Panc1 (cell line): ENCODE measurements around the gene SEC31B.

ENCODE experiments used
- CTCF ChIP-seq: fragments of 450-650 bp; IDR thresholded peaks from 2 replicates; pipeline ENCODE4 v1.5.1; 2017; ENCODE audit warnings: mild to moderate bottlenecking
- TCF7L2 ChIP-seq: IDR thresholded peaks from 2 replicates; pipeline ENCODE4 v1.6.1; 2011; ENCODE audit warnings: mild to moderate bottlenecking, low read depth, low read length, inconsistent platforms

DNA sequence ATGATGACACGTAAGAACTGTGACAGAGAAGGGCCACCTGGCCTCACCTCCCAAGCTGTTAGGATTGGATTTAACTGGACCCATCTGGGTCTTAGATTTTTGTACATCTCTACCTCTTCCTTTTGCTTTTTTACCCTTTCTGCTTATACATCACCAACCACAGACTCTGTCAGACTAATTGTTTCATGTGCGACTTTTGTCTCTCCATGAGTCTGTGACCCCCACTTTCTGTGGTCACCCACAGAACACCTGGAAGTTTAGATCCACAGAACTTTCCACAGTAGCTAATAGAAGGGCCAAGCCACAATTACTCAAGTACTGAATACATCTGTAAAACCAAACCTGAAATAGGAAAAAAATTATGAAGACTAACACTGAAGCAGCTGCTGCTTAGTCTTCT, 23.1 kb downstream of the SEC31B start:
- no peak for TF ChIP-seq CTCF
- no peak for TF ChIP-seq TCF7L2
